ENCODE results near the gene DUS2. TPM values are rescaled to one million over a fixed set of nuclear protein-coding genes. Genes with fewer than 3 reads are reported as not detected.

Gene DUS2
- total RNA-seq, 1 experiment from 2014 or later = 27.3 TPM

DNA sequence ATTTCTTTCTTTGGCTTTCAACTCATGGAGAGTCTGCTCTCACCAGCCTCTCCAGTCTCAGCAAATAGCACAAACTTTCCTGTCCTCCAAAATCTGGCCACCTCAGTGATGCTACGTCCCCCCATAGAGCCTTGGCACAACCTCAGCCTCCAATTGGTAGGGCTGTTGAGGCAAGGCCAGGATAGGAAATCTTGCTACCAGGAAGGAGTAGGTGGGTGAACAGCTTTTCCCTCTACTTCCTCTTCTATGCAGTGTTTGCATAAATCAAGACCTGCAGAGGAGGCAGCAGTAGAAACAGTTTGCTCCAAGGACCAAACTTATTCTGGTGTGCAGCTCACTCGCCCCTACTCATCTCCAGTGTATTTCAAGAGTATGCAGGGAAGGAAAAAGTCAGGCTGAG lies 23.1 kb upstream of the DUS2 start:
- DNase-seq (ENCODE audit: low read depth, low spot score) (no peak), ATAC-seq (no peak)
- H4K20me1 ChIP-seq (ENCODE audit: insufficient read depth) = no peaks in the 10 kb centered on the region
- no peaks in the 10 kb centered on the region for H3K27me3 ChIP-seq (ENCODE audit: insufficient read depth, low read length)
- ChIA-PET RAD21 (ENCODE audit: low non-redundant PET in 1 of 2, low total read pairs in 2 of 2, uncharacterized antibody in 2 of 2, unreplicated experiment in 2 of 2) (no interaction called here), POLR2A (no interaction called here), CTCF (no interaction called here)
- H3K4me3 ChIP-seq (replicated peaks in 1 of 2; ENCODE audit: low read depth in 1 of 2, low read length in 2 of 2) = no peak overlapping the region
- no peak overlapping the region for H2AFZ ChIP-seq (ENCODE audit: low read depth, low read length, poor library complexity, severe bottlenecking)
- H3K9me2 ChIP-seq (ENCODE audit: insufficient read depth) = no peaks in the 10 kb centered on the region
- TF ChIP-seq ZFX (IDR thresholded peaks at IDR 0.05) = no peak
- no peak for TF ChIP-seq TCF7L2 (IDR thresholded peaks at IDR 0.05; ENCODE audit: borderline replicate concordance, extremely low read depth, insufficient read depth, insufficient read length)
- no peak for TF ChIP-seq POLR2A (IDR thresholded peaks at IDR 0.05; ENCODE audit: borderline replicate concordance, extremely low read depth, insufficient read depth, insufficient read length)
- no peak for TF ChIP-seq SRF (IDR thresholded peaks at IDR 0.05; ENCODE audit: low read depth)
- no peak for TF ChIP-seq EZH2 (IDR thresholded peaks at IDR 0.05)
- TF ChIP-seq SIN3A (IDR thresholded peaks at IDR 0.05; ENCODE audit: low read depth) = no peak
- TF ChIP-seq CBX3 (IDR thresholded peaks at IDR 0.05; ENCODE audit: low read depth) = no peak
- TF ChIP-seq SP1 (IDR thresholded peaks at IDR 0.05; ENCODE audit: low read depth) = no peak
- TF ChIP-seq, protein P1, sequence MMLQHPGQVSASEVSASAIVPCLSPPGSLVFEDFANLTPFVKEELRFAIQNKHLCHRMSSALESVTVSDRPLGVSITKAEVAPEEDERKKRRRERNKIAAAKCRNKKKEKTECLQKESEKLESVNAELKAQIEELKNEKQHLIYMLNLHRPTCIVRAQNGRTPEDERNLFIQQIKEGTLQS (IDR thresholded peaks at IDR 0.05) = no peak
- no peak for TF ChIP-seq ZNF274 (IDR thresholded peaks at IDR 0.05; ENCODE audit: low read depth, low read length)
- H3K36me3 ChIP-seq (ENCODE audit: control insufficient read depth in 1 of 2, insufficient read depth in 2 of 2, low read length in 2 of 2) = no peaks in the 10 kb centered on the region
- H3K27ac ChIP-seq (ENCODE audit: low read depth, low read length) = no peak overlapping the region
- intact Hi-C loops (cut with micrococcal nuclease) = no loop called here
- no peaks in the 10 kb centered on the region for H3K79me2 ChIP-seq (ENCODE audit: insufficient read depth, low read length)
- no peak overlapping the region for H3K9ac ChIP-seq (ENCODE audit: low read length)
- H3K9me3 ChIP-seq (ENCODE audit: control insufficient read depth in 1 of 2, insufficient read depth in 1 of 2, low read depth in 1 of 2, low read length in 2 of 2) = no peaks in the 10 kb centered on the region
- H3K4me2 ChIP-seq (ENCODE audit: low read length) = no peak overlapping the region
- BruUV-seq (replicated peaks) = no TSS peak
- peaks cover 0 to 7% of the 10 kb centered on the region in 2 experiments; a peak in 2 of 4 replicates for H3K4me1 ChIP-seq (ENCODE audit: control insufficient read depth in 1 of 2, insufficient read depth in 2 of 2, low read length in 2 of 2)

DNA sequence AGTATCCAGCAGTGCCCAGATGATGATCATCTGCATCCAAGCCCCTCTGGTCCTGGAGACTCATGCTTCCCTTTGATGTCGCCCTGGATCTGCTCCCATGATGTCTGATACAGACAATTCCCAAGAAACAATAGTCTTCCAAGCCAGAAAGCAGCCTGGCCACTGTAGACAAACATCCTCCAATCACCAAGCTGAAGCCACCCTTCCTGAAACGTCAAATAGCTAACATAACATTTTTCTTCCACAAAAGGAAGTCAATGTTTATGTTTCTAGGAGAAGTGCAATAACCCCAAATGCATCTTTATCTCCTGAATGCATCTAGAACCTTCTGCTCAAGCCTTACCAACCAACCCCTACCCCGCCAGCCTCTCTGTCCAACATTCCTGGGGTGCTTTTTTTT lies 22.6 kb upstream of the DUS2 start:
- Histone ChIP-seq H3K4me3 (replicated peaks in 1 of 2; ENCODE audit: low read depth in 1 of 2, low read length in 2 of 2) (no peak overlapping the region), H2AFZ (ENCODE audit: low read depth, low read length, poor library complexity, severe bottlenecking) (no peak overlapping the region), H3K4me2 (ENCODE audit: low read length) (no peak overlapping the region), H3K4me1 (ENCODE audit: control insufficient read depth in 1 of 2, insufficient read depth in 2 of 2, low read length in 2 of 2) (peaks cover 0 to 3% of the 10 kb centered on the region in 2 experiments; a peak in 2 of 4 replicates), H3K27me3 (ENCODE audit: insufficient read depth, low read length) (no peaks in the 10 kb centered on the region), H3K9me2 (ENCODE audit: insufficient read depth) (no peaks in the 10 kb centered on the region), H3K79me2 (ENCODE audit: insufficient read depth, low read length) (no peaks in the 10 kb centered on the region), H3K9ac (ENCODE audit: low read length) (no peak overlapping the region), H3K9me3 (ENCODE audit: control insufficient read depth in 1 of 2, insufficient read depth in 1 of 2, low read depth in 1 of 2, low read length in 2 of 2) (no peaks in the 10 kb centered on the region), H3K36me3 (ENCODE audit: control insufficient read depth in 1 of 2, insufficient read depth in 2 of 2, low read length in 2 of 2) (no peaks in the 10 kb centered on the region), H3K27ac (ENCODE audit: low read depth, low read length) (no peak overlapping the region), H4K20me1 (ENCODE audit: insufficient read depth) (no peaks in the 10 kb centered on the region)
- intact Hi-C loops (cut with micrococcal nuclease) = no loop called here
- ChIA-PET RAD21 (ENCODE audit: low non-redundant PET in 1 of 2, low total read pairs in 2 of 2, uncharacterized antibody in 2 of 2, unreplicated experiment in 2 of 2) (no interaction called here), POLR2A (no interaction called here), CTCF (no interaction called here)
- no peak for TF ChIP-seq EGR1 (IDR thresholded peaks at IDR 0.05; ENCODE audit: low read depth)
- no peak for ATAC-seq
- no TSS peak for BruUV-seq (replicated peaks)
- DNase-seq (ENCODE audit: low read depth, low spot score) = no peak

Measured in HCT116 (cell line).